Testis (tissue), 2 donors: Measurements from ENCODE around the gene SH3BP4.

ENCODE experiments used
- CTCF ChIP-seq, 3 experiments: fragments of 450-650 bp in 2 of 3; fragments of 200-600 bp in 1 of 3; sonication (generic) in 1 of 3; IDR thresholded peaks; one replicate each; pipeline ENCODE4 v1.5.1; 2016 to 2019; ENCODE audit warnings: antibody characterized with exemption in 3 of 3, mild to moderate bottlenecking in 2 of 3, moderate library complexity in 1 of 3
- POLR2A ChIP-seq: fragments of 450-650 bp; IDR thresholded peaks from one replicate; pipeline ENCODE4 v1.6.1; 2017; ENCODE audit warnings: antibody characterized with exemption, mild to moderate bottlenecking, moderate library complexity

GRCh38 chr2:235045973-235046343, 94.1 kb downstream of the SH3BP4 start:
- TF ChIP-seq CTCF (IDR thresholded peaks at IDR 0.05) (no peak), POLR2A (no peak)
